WI38 (cell line): ENCODE measurements around the gene LILRA1.
"Not testable (repeated sequence)": the region's sequence is repeated elsewhere in the genome, so short reads cannot be mapped to it uniquely, and the experiment has no call there.

ENCODE experiments used
- H3K4me3 ChIP-seq: 2 replicates; pipeline ENCODE4 v1.5.1; 2011; ENCODE audit warnings: low read depth, mild to moderate bottlenecking, control low read depth, low read length
- CTCF ChIP-seq: IDR thresholded peaks from 2 replicates; pipeline ENCODE4 v1.5.1; 2012; ENCODE audit warnings: low read depth, mild to moderate bottlenecking, control low read depth, low read length

The LILRA1 gene

GRCh38 chr19:54620464-54620863 lies 27.0 kb downstream of the LILRA1 start:
- no peak overlapping the region for H3K4me3 ChIP-seq
- TF ChIP-seq CTCF, result no peak

- no peak for TF ChIP-seq CTCF
- H3K4me3 ChIP-seq, result no peak overlapping the region
Measured at GRCh38 chr19:54622431-54622830, 29.0 kb downstream of the LILRA1 start.

- not testable (repeated sequence) for H3K4me3 ChIP-seq
Measured at GRCh38 chr19:54624234-54624633, 30.8 kb downstream of the LILRA1 start.

- H3K4me3 ChIP-seq, result not testable (repeated sequence)
Measured at GRCh38 chr19:54624934-54625730, 31.7 kb downstream of the LILRA1 start.

- H3K4me3 ChIP-seq, result no peak overlapping the region
- no peak for TF ChIP-seq CTCF
Measured at GRCh38 chr19:54626757-54627156, 33.3 kb downstream of the LILRA1 start.

- not testable (repeated sequence) for H3K4me3 ChIP-seq
Measured at GRCh38 chr19:54627912-54628311, 34.5 kb downstream of the LILRA1 start.

GRCh38 chr19:54630262-54630661 lies 36.8 kb downstream of the LILRA1 start, which contains the start of gene LILRB1:
TSS of gene LILRB1 (plus strand) at chr19:54630484. CDS start at chr19:54631074, 590 bp downstream.
- not testable (repeated sequence) for H3K4me3 ChIP-seq

GRCh38 chr19:54630782-54631181 lies 37.4 kb downstream of the LILRA1 start:
- no peak overlapping the region for H3K4me3 ChIP-seq
- no peak for TF ChIP-seq CTCF

- not testable (repeated sequence) for H3K4me3 ChIP-seq
Measured at GRCh38 chr19:54631489-54632337, 38.3 kb downstream of the LILRA1 start.

- H3K4me3 ChIP-seq, result not testable (repeated sequence)
Measured at GRCh38 chr19:54632517-54632916, 39.1 kb downstream of the LILRA1 start.
